K562 (cell line): ENCODE measurements around the gene NGRN. TPM values are rescaled to one million over a fixed set of nuclear protein-coding genes. Genes with fewer than 3 reads are reported as not detected.
A peak's percentile ranks its signal among the peaks of the same experiment; 100 is the strongest.

Source experiments
- CSDE1 ChIP-seq, 2 experiments: fragments of 450-650 bp; IDR thresholded peaks; 2 replicates each; pipeline ENCODE4 v1.6.1; 2016; ENCODE audit warnings: mild to moderate bottlenecking in 1 of 2
- GTF2E2 ChIP-seq: fragments of 200-800 bp; sonication (Bioruptor generic); IDR thresholded peaks from 2 replicates; pipeline ENCODE4 v1.6.1; 2016; ENCODE audit warnings: missing genetic modification characterization, missing compliant biosample characterization
- HDAC8 ChIP-seq: fragments of 450-650 bp; IDR thresholded peaks from 2 replicates; pipeline ENCODE4 v1.6.1; 2016; ENCODE audit warnings: mild to moderate bottlenecking, missing genetic modification characterization, moderate library complexity, missing compliant biosample characterization
- POLR3G ChIP-seq: IDR thresholded peaks from 2 replicates; pipeline ENCODE4 v1.6.1; 2011; ENCODE audit not compliant: insufficient read length, insufficient replicate concordance; ENCODE audit errors: extremely low read depth
- PTBP1 ChIP-seq: fragments of 200-400 bp; formaldehyde crosslinking; IDR thresholded peaks from 2 replicates; pipeline ENCODE4 v1.6.1; 2017; ENCODE audit warnings: low read depth, low read length
- RUNX1 ChIP-seq: sonication (generic); IDR thresholded peaks from 2 replicates; pipeline ENCODE4 v1.6.1; 2016; ENCODE audit warnings: antibody characterized with exemption, low read depth
- ZNF507 ChIP-seq: conservative IDR thresholded peaks from 2 replicates; pipeline ENCODE4 v1.6.1; 2017; ENCODE audit warnings: missing genetic modification characterization, missing compliant biosample characterization
- polyA plus RNA-seq, 8 experiments: library from polyadenylated mRNA; depleted of rRNA in 4 of 8; stranded (reverse) in 5 of 8; unstranded in 3 of 8; fragments of >200 nt; fragmentation: Nextera tagmentation in 2 of 8; fragmentation: Illumina TruSeq in 1 of 8; extraction: Ambion mirVana in 2 of 8; extraction: Trizol in 1 of 8; gene quantifications; 2 replicates each; pipeline versions ENCODE4 v1.2.1 to v1.2.3, GENCODE V29; 2011 to 2014; ENCODE audit warnings: inconsistent platforms in 1 of 8, missing spikeins in 1 of 8
- total RNA-seq, 7 experiments: library from RNA; depleted of rRNA in 6 of 7; stranded (reverse); fragments of >200 nt in 6 of 7; fragmentation: Illumina TruSeq in 2 of 7; extraction: Trizol in 2 of 7; gene quantifications; 2 replicates each; pipeline versions ENCODE4 v1.2.1 to v1.2.3, GENCODE V29; 2011 to 2021; ENCODE audit warnings: low replicate concordance in 1 of 7
- TF ChIP-seq, protein P1 (sequence below): sonication (generic); formaldehyde crosslinking; IDR thresholded peaks from 2 replicates; pipeline ENCODE4 v1.8.1; 2023; ENCODE audit warnings: mild to moderate bottlenecking, missing genetic modification reagents
- TF ChIP-seq, protein P2 (sequence below): IDR thresholded peaks from 3 replicates; pipeline ENCODE4 v1.6.1; 2011; ENCODE audit warnings: borderline replicate concordance, mild to moderate bottlenecking; ENCODE audit not compliant: insufficient read length, insufficient read depth
- TF ChIP-seq, protein P3 (sequence below): sonication (generic); formaldehyde crosslinking; IDR thresholded peaks from 2 replicates; pipeline ENCODE4 v1.8.0; 2022; ENCODE audit warnings: mild to moderate bottlenecking, low read depth, missing genetic modification reagents
- TF ChIP-seq, protein P4 (sequence below): fragments of 450-650 bp; IDR thresholded peaks from 2 replicates; pipeline ENCODE4 v1.6.1; 2016; ENCODE audit warnings: mild to moderate bottlenecking, moderate library complexity

Gene NGRN
- total and polyA plus RNA-seq, 9 of the 15 experiments (the other 6 are each of a cell fraction or from before 2014, with no cell fraction given), result 14.0 to 73.4 (median 60.0) TPM

DNA sequence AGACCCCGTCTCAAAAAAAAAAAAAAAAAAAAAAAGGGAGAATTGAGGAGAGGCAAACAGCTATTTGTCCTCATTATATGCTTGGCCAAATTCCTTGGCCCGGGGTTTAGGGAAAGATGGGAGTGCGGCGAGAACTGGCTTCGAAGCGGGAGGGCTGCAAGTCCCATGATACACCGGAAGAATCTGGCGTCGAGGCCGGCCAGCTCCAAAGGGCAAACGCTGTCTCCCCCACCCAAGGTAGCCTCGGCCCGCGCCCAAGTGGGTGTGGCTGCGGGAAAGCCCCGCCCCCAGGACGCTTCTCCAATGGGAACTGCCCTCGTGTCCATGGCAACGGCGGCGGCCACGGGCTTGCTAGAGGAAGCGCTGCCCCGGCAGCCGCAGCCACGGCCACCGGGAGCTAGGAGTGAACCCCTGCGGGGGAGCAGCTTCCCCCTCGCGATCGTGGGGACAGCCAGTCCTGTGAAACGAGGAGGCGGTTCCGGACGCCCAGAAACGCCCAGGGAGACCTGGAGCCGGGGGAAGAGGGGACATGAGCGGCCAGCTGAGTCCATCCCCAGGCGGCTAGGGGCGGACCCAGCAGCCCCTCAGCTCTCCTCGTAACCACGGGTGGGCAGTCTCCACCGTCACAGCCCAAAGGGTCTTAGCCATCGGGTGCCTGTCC is 16.1 kb upstream of the NGRN start, which contains the start of gene TTLL13 (continued):
- TF ChIP-seq, protein P1, sequence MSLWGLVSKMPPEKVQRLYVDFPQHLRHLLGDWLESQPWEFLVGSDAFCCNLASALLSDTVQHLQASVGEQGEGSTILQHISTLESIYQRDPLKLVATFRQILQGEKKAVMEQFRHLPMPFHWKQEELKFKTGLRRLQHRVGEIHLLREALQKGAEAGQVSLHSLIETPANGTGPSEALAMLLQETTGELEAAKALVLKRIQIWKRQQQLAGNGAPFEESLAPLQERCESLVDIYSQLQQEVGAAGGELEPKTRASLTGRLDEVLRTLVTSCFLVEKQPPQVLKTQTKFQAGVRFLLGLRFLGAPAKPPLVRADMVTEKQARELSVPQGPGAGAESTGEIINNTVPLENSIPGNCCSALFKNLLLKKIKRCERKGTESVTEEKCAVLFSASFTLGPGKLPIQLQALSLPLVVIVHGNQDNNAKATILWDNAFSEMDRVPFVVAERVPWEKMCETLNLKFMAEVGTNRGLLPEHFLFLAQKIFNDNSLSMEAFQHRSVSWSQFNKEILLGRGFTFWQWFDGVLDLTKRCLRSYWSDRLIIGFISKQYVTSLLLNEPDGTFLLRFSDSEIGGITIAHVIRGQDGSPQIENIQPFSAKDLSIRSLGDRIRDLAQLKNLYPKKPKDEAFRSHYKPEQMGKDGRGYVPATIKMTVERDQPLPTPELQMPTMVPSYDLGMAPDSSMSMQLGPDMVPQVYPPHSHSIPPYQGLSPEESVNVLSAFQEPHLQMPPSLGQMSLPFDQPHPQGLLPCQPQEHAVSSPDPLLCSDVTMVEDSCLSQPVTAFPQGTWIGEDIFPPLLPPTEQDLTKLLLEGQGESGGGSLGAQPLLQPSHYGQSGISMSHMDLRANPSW (CRISPR knock-in tag), result no peak
- TF ChIP-seq CSDE1 (IDR thresholded peaks at IDR 0.05), result peak in 1 of 2 experiments; percentile 72; a peak in 1 of 4 replicates
- no peak for TF ChIP-seq HDAC8
- no peak for TF ChIP-seq PTBP1
- TF ChIP-seq POLR3G, result no peak
- no peak for TF ChIP-seq RUNX1
- TF ChIP-seq, protein P2, sequence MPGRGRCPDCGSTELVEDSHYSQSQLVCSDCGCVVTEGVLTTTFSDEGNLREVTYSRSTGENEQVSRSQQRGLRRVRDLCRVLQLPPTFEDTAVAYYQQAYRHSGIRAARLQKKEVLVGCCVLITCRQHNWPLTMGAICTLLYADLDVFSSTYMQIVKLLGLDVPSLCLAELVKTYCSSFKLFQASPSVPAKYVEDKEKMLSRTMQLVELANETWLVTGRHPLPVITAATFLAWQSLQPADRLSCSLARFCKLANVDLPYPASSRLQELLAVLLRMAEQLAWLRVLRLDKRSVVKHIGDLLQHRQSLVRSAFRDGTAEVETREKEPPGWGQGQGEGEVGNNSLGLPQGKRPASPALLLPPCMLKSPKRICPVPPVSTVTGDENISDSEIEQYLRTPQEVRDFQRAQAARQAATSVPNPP, result no peak
- no peak for TF ChIP-seq ZNF507
- TF ChIP-seq, protein P3, sequence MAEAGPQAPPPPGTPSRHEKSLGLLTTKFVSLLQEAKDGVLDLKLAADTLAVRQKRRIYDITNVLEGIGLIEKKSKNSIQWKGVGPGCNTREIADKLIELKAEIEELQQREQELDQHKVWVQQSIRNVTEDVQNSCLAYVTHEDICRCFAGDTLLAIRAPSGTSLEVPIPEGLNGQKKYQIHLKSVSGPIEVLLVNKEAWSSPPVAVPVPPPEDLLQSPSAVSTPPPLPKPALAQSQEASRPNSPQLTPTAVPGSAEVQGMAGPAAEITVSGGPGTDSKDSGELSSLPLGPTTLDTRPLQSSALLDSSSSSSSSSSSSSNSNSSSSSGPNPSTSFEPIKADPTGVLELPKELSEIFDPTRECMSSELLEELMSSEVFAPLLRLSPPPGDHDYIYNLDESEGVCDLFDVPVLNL, result no peak
- TF ChIP-seq GTF2E2 (tag), result no peak
- TF ChIP-seq, protein P4, sequence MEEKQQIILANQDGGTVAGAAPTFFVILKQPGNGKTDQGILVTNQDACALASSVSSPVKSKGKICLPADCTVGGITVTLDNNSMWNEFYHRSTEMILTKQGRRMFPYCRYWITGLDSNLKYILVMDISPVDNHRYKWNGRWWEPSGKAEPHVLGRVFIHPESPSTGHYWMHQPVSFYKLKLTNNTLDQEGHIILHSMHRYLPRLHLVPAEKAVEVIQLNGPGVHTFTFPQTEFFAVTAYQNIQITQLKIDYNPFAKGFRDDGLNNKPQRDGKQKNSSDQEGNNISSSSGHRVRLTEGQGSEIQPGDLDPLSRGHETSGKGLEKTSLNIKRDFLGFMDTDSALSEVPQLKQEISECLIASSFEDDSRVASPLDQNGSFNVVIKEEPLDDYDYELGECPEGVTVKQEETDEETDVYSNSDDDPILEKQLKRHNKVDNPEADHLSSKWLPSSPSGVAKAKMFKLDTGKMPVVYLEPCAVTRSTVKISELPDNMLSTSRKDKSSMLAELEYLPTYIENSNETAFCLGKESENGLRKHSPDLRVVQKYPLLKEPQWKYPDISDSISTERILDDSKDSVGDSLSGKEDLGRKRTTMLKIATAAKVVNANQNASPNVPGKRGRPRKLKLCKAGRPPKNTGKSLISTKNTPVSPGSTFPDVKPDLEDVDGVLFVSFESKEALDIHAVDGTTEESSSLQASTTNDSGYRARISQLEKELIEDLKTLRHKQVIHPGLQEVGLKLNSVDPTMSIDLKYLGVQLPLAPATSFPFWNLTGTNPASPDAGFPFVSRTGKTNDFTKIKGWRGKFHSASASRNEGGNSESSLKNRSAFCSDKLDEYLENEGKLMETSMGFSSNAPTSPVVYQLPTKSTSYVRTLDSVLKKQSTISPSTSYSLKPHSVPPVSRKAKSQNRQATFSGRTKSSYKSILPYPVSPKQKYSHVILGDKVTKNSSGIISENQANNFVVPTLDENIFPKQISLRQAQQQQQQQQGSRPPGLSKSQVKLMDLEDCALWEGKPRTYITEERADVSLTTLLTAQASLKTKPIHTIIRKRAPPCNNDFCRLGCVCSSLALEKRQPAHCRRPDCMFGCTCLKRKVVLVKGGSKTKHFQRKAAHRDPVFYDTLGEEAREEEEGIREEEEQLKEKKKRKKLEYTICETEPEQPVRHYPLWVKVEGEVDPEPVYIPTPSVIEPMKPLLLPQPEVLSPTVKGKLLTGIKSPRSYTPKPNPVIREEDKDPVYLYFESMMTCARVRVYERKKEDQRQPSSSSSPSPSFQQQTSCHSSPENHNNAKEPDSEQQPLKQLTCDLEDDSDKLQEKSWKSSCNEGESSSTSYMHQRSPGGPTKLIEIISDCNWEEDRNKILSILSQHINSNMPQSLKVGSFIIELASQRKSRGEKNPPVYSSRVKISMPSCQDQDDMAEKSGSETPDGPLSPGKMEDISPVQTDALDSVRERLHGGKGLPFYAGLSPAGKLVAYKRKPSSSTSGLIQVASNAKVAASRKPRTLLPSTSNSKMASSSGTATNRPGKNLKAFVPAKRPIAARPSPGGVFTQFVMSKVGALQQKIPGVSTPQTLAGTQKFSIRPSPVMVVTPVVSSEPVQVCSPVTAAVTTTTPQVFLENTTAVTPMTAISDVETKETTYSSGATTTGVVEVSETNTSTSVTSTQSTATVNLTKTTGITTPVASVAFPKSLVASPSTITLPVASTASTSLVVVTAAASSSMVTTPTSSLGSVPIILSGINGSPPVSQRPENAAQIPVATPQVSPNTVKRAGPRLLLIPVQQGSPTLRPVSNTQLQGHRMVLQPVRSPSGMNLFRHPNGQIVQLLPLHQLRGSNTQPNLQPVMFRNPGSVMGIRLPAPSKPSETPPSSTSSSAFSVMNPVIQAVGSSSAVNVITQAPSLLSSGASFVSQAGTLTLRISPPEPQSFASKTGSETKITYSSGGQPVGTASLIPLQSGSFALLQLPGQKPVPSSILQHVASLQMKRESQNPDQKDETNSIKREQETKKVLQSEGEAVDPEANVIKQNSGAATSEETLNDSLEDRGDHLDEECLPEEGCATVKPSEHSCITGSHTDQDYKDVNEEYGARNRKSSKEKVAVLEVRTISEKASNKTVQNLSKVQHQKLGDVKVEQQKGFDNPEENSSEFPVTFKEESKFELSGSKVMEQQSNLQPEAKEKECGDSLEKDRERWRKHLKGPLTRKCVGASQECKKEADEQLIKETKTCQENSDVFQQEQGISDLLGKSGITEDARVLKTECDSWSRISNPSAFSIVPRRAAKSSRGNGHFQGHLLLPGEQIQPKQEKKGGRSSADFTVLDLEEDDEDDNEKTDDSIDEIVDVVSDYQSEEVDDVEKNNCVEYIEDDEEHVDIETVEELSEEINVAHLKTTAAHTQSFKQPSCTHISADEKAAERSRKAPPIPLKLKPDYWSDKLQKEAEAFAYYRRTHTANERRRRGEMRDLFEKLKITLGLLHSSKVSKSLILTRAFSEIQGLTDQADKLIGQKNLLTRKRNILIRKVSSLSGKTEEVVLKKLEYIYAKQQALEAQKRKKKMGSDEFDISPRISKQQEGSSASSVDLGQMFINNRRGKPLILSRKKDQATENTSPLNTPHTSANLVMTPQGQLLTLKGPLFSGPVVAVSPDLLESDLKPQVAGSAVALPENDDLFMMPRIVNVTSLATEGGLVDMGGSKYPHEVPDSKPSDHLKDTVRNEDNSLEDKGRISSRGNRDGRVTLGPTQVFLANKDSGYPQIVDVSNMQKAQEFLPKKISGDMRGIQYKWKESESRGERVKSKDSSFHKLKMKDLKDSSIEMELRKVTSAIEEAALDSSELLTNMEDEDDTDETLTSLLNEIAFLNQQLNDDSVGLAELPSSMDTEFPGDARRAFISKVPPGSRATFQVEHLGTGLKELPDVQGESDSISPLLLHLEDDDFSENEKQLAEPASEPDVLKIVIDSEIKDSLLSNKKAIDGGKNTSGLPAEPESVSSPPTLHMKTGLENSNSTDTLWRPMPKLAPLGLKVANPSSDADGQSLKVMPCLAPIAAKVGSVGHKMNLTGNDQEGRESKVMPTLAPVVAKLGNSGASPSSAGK, result peak; percentile 67; the same call in 1 of the 2 replicates
